BLaER1 (cell line): ENCODE measurements around the gene GHDC.
A peak's percentile ranks its signal among the peaks of the same experiment; 100 is the strongest.
"Not testable (repeated sequence)": the region's sequence is repeated elsewhere in the genome, so short reads cannot be mapped to it uniquely, and the experiment has no call there.

Experiments
- H3K27ac ChIP-seq: shearing (Covaris generic); formaldehyde crosslinking; 2 replicates; pipeline ENCODE4 v1.8.1; 2022
- H3K27me3 ChIP-seq: shearing (Covaris generic); formaldehyde crosslinking; 2 replicates; pipeline ENCODE4 v1.8.1; 2022
- H3K36me3 ChIP-seq: shearing (Covaris generic); formaldehyde crosslinking; 2 replicates; pipeline ENCODE4 v1.8.1; 2022
- H3K4me1 ChIP-seq: shearing (Covaris generic); formaldehyde crosslinking; 2 replicates; pipeline ENCODE4 v1.8.1; 2022
- H3K4me2 ChIP-seq: shearing (Covaris generic); formaldehyde crosslinking; 2 replicates; pipeline ENCODE4 v1.8.1; 2022
- H3K4me3 ChIP-seq: shearing (Covaris generic); formaldehyde crosslinking; 2 replicates; pipeline ENCODE4 v1.8.1; 2022
- H3K9ac ChIP-seq: shearing (Covaris generic); formaldehyde crosslinking; 2 replicates; pipeline ENCODE4 v1.8.1; 2022
- H3K9me3 ChIP-seq: shearing (Covaris generic); formaldehyde crosslinking; 2 replicates; pipeline ENCODE4 v1.8.1; 2022
- H4K20me1 ChIP-seq: shearing (Covaris generic); formaldehyde crosslinking; 2 replicates; pipeline ENCODE4 v1.8.1; 2022
- Cebpa-rat ChIP-seq: shearing (Covaris generic); IDR thresholded peaks from 2 replicates; pipeline ENCODE4 v1.8.1; 2022

The GHDC gene

DNA sequence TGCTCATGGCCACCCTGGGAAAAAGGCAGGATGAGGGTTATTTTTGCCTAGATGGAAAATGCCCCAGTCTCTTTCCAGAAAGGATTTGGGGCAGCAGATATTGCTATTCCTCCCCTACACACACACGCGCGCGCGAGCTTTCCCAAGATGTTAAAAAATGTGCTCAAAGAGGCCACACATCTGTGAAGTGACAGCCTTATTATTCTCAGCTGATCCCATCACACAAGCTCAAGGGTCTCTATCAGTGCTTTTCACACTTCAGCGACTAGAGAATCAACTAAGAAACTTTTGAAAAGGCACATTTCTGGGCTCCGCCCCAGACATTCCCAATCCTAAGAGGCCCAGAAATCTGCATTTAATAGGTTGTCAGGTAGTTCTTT lies 33.8 kb downstream of the GHDC start:
- Histone ChIP-seq H3K27me3 (no peaks in the 10 kb centered on the region), H3K36me3 (no peaks in the 10 kb centered on the region), H3K9me3 (no peaks in the 10 kb centered on the region), H3K4me2 (peak overlapping the region; percentile 71), H3K9ac (peak overlapping the region; percentile 38; the same call in 1 of the 2 replicates), H3K4me1 (peaks cover 40% of the 10 kb centered on the region), H3K4me3 (no peak overlapping the region), H4K20me1 (no peaks in the 10 kb centered on the region), H3K27ac (peak overlapping the region; percentile 65; the same call in 1 of the 2 replicates)
- no peak for TF ChIP-seq Cebpa-rat

DNA sequence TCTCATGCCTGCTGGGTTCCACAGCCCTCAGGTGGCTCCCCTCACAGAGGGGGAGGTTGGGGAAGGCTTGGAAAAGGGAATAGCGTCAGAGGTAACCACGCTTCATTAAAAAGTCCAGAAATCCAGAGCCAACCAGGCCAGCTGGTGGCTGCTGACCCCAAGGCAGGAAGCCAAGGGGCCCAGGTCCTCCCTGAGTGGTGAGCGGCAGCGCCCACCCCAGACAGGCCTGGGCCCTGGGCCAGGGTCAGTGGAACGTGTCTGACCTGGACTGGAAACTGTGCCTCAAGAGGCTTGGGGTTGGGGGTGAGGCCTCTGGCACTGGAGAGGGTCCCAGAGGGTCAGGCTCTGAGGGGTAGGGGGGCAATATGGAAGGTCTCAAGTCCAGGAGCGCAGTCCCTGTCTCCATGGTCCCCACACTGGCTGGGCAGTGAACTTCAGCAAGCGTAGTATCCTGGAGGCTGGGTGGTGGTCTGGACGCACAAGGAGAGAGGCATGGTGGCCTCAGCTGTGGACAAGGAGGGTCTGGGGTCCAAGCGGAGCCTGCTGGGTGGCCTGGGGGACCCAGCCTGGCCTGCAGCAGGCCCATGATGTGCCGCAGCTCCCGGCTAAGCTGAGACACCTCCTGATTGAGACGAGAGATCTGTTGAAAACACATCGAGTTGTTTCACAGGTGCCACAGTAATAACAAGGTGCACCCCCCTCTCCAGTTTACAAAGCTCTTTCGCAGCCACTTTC lies 34.3 kb downstream of the GHDC start:
- no peaks in the 10 kb centered on the region for H3K27me3 ChIP-seq
- no peaks in the 10 kb centered on the region for H3K36me3 ChIP-seq
- TF ChIP-seq Cebpa-rat = no peak
- peaks cover 44% of the 10 kb centered on the region for H3K4me1 ChIP-seq
- peak overlapping the region; percentile 71 for H3K4me2 ChIP-seq
- H3K9ac ChIP-seq = peak overlapping the region; percentile 38; the same call in 1 of the 2 replicates
- H3K4me3 ChIP-seq = no peak overlapping the region
- no peaks in the 10 kb centered on the region for H4K20me1 ChIP-seq
- H3K9me3 ChIP-seq = no peaks in the 10 kb centered on the region
- peak overlapping the region; percentile 65 for H3K27ac ChIP-seq

DNA sequence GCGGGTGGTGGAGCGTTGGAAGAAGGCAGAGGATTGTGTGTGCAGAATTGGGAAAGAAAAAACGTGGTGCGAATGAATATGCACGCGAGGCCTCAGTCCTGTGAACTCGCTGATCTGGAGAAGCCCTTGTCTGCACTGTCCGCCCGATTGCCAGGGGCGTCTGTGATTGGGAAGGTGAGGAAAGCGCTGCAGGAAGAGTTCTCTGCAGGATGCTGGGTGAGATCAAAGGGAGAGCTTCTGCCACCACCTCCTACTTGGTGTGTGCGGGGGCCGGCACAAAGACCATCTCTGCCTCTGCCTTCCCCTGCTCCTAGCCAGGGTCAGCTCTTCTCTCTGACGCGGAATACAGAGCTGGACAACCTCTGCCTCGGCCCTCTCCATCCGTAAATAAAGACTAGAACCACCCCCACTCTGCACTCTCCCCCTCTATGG lies 38.7 kb downstream of the GHDC start:
- no peak for TF ChIP-seq Cebpa-rat
- H3K27me3 ChIP-seq = no peaks in the 10 kb centered on the region
- H3K4me3 ChIP-seq = peak overlapping the region; percentile 98
- H3K27ac ChIP-seq = peak overlapping the region; percentile 60; the same call in 1 of the 2 replicates
- peaks cover 23% of the 10 kb centered on the region for H3K36me3 ChIP-seq
- no peaks in the 10 kb centered on the region for H3K9me3 ChIP-seq
- peak overlapping the region; percentile 66 for H3K4me2 ChIP-seq
- H4K20me1 ChIP-seq = peaks cover 41% of the 10 kb centered on the region
- H3K4me1 ChIP-seq = peaks cover 56% of the 10 kb centered on the region
- H3K9ac ChIP-seq = peak overlapping the region; percentile 68; the same call in 1 of the 2 replicates

DNA sequence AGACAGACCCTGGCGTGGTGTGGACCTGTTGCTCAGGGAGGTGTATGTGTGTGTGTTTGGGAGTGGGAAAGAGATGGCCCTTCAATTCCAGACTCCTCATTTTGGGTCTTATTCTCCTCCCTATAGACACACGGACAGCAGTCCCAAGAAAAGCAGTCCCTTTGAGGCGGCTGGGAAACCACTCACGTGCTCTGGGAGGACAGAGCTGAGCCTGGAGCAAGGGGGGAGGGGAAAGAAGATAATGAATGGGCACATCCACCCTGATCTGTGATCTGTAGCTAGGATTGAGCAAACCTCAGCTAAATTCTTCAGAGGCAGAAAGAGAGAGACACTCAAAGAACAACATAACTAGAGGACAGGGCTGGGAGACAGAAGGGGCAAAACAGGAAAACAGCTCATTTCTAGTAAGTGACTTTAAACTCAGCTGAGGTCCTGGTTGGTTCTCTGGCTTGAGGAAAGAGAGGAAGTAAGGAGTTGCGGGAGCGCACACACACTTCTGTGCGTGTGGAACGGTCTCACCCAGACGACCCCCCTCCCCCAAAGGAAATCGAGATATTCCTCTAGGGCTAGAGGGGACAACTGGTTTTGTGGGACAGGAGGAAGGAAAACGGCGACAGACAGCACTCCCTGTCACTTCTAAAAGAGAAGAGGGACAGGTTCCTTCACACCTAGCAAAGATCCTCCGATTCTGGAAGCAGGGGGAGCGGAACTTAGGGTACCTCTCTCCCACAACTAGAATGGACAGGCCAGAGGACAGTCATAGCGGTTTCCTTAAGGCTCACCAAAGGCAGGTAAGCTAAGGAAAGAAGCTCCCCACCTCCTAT lies 40.2 kb downstream of the GHDC start:
- peak overlapping the region; percentile 98 for H3K4me3 ChIP-seq
- peaks cover 36% of the 10 kb centered on the region for H3K36me3 ChIP-seq
- peak overlapping the region; percentile 94 for H3K4me2 ChIP-seq
- H3K9me3 ChIP-seq = no peaks in the 10 kb centered on the region
- H3K27me3 ChIP-seq = no peaks in the 10 kb centered on the region
- peak overlapping the region; percentile 96 for H3K9ac ChIP-seq
- H4K20me1 ChIP-seq = peaks cover 56% of the 10 kb centered on the region
- peaks cover 41% of the 10 kb centered on the region for H3K4me1 ChIP-seq
- no peak for TF ChIP-seq Cebpa-rat
- H3K27ac ChIP-seq = peak overlapping the region; percentile 91

DNA sequence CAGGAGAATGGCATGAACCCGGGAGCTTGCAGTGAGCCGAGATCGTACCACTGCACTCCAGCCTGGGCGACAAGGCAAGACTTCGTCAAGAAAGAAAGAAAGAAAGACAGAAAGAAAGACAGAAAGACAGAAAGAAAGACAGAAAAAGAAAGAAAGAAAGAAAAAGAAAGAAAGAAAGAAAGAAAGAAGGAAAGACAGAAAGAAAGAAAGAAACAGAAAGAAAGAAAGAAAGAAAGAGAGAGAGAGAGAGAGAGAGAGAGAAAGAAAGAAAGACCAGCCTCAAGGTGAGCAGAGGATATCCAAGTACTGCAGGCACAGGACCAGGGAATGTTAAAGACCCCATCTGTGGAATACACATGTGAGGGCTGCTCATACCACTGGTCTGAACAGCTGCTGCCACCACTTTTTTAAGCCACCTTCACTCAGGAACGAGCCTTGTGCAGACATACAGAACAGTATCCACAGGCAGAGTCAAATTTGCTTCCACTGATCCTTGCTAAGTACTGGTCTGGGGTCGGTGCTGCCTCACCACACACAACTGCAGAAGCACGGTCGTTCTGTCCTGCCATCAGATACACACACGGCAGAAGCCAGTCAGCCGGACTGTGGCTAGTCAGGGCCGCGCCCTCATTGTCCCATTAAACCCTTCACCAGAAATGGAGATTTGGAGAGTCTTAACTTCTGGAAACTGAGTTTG lies 47.2 kb downstream of the GHDC start:
- peaks cover 26% of the 10 kb centered on the region for H3K4me1 ChIP-seq
- H3K9me3 ChIP-seq = no peaks in the 10 kb centered on the region
- H3K27ac ChIP-seq = no peak overlapping the region
- no peak overlapping the region for H3K4me2 ChIP-seq
- peaks cover 93% of the 10 kb centered on the region for H3K36me3 ChIP-seq
- no peak overlapping the region for H3K9ac ChIP-seq
- TF ChIP-seq Cebpa-rat = no peak
- H3K4me3 ChIP-seq = no peak overlapping the region
- H4K20me1 ChIP-seq = peaks cover 100% of the 10 kb centered on the region
- H3K27me3 ChIP-seq = no peaks in the 10 kb centered on the region

DNA sequence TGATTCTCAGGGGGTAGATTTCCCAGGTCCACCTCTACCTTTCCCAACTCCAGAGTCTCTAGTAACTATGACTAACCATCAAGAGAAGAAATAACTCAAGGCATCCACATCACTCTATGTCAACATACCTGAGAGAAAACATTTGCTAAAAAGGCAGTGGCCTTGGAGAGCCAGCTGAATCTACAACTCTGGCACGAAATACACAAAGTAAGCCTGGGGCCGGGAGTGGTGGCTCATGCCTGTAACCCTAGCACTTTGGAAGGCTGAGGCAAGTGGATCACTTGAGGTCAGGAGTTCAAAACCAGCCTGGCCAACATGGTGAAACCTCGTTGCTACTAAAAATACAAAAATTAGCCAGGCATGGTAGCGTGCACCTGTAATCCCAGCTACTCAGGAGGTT lies 51.2 kb downstream of the GHDC start:
- Histone ChIP-seq H3K4me2 (peak overlapping the region; percentile 44), H3K36me3 (peaks cover 93% of the 10 kb centered on the region), H3K9ac (0 out of 2 replicates have a peak overlapping the region, but pooled peaks have one; percentile 40), H4K20me1 (peaks cover 99% of the 10 kb centered on the region), H3K27ac (0 out of 2 replicates have a peak overlapping the region, but pooled peaks have one; percentile 4), H3K4me1 (peaks cover 38% of the 10 kb centered on the region)
- H3K9me3 ChIP-seq, H3K4me3 ChIP-seq, H3K27me3 ChIP-seq: not testable (repeated sequence)

DNA sequence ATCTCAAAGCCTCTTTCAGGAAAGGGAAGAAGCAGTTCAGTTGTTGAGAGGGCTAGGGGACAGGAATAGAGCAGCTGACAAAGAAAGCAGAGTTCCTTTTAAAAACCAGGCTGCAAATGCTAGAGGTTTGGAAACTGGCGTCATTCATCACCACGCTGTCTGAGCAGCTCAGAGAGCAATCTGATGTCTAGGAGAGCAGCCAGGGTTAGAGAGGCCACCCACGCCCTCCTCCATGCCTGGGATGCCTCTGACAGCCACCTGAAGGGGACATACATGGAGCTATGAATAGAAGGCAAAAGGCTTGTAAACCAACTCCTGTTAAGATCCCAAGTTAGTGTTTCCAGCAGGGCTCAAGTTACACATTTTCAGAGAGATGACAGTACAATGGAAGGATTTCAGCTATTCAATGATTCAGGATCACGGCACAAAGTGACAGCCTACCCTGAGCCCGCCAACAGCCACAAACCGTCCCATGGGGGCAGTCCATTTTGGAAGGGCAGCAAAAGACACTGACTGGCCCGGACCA lies 51.9 kb downstream of the GHDC start:
- TF ChIP-seq Cebpa-rat = no peak
- Histone ChIP-seq H3K9ac (peak overlapping the region; percentile 40; the same call in 1 of the 2 replicates), H4K20me1 (peaks cover 99% of the 10 kb centered on the region), H3K27me3 (no peaks in the 10 kb centered on the region), H3K36me3 (peaks cover 93% of the 10 kb centered on the region), H3K4me2 (peak overlapping the region; percentile 44), H3K27ac (peak overlapping the region; percentile 4; the same call in 1 of the 2 replicates), H3K9me3 (no peaks in the 10 kb centered on the region), H3K4me3 (no peak overlapping the region), H3K4me1 (peaks cover 38% of the 10 kb centered on the region)

DNA sequence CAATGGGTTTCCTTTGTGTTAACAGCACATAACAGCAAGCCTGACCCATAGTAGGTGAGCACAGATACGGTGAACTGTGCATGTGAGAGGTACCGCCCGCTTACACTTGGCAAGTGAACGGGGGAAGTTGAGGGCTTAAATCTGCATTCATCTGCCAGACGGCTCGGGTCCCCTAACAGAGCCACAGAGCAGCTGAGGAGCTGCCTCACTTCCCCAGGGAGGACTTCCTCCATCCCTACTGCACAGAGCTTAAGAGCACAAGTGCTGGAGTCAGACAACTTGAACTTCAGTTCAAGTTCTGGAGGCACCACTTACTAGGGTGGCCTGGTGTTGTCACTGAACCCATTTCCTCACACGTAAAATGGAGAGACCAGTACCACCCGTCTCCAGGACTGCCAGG lies 52.9 kb downstream of the GHDC start:
- Histone ChIP-seq H3K36me3 (peaks cover 92% of the 10 kb centered on the region), H3K4me1 (peaks cover 41% of the 10 kb centered on the region)

DNA sequence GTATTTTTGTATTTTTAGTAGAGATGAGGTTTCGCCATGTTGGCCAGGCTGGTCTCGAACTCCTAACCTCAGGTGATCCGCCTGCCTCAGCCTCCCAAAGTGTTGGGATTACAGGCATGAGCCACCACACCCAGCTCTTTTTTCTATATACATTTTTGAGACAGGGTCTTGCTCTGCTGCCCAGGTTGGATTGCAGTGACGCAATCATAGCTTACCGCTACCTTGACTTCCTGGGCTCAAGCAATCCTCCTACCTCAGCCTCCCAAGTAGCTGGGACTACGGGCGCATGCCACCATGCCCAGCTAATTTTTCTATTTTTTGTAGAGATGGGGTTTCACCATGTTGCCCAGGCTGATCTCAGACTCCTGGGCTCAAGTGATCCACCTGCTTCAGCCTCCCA lies 53.6 kb downstream of the GHDC start:
- H3K4me2 ChIP-seq, H3K27me3 ChIP-seq, H3K9ac ChIP-seq, H3K4me3 ChIP-seq, H3K9me3 ChIP-seq: not testable (repeated sequence)
- peaks cover 99% of the 10 kb centered on the region for H4K20me1 ChIP-seq
- H3K36me3 ChIP-seq = peaks cover 92% of the 10 kb centered on the region
- H3K4me1 ChIP-seq = peaks cover 48% of the 10 kb centered on the region
- 0 out of 2 replicates have a peak overlapping the region, but pooled peaks have one; percentile 13 for H3K27ac ChIP-seq

More for the DNA sequence above, 52.9 kb downstream of the GHDC start:
- Histone ChIP-seq H4K20me1 (peaks cover 99% of the 10 kb centered on the region), H3K9me3 (no peaks in the 10 kb centered on the region), H3K27me3 (no peaks in the 10 kb centered on the region), H3K4me2 (peak overlapping the region; percentile 44), H3K4me3 (no peak overlapping the region), H3K9ac (no peak overlapping the region), H3K27ac (0 out of 2 replicates have a peak overlapping the region, but pooled peaks have one; percentile 13)
- no peak for TF ChIP-seq Cebpa-rat
